Stimulated activated naive CD4-positive, alpha-beta T cell (primary cell): Measurements from ENCODE around the gene ZNF595.
"Not testable (repeated sequence)": the region's sequence is repeated elsewhere in the genome, so short reads cannot be mapped to it uniquely, and the experiment has no call there.

Experiments used
- DNase-seq, 6 experiments: peaks; one replicate each; lab custom pipeline; 2025; lab: John Stamatoyannopoulos, UW

ZNF595 gene

DNA sequence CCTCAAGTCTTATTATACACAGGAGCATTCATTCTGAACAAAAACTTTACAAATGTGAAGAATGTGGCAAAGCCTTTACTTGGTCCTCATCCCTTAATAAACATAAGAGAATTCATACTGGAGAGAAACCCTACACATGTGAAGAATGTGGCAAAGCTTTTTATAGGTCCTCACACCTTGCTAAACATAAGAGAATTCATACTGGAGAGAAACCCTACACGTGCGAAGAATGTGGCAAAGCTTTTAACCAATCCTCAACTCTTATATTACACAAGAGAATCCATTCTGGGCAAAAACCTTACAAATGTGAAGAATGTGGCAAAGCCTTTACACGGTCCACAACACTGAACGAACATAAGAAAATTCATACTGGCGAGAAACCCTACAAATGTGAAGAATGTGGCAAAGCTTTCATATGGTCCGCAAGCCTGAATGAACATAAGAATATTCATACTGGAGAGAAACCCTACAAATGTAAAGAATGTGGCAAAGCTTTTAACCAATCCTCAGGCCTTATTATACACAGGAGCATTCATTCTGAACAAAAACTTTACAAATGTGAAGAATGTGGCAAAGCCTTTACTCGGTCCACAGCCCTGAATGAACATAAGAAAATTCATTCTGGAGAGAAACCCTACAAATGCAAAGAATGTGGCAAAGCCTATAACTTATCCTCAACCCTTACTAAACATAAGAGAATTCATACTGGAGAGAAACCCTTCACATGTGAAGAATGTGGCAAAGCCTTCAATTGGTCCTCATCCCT lies 33.6 kb downstream of the ZNF595 start:
- not testable (repeated sequence) for DNase-seq

- no peak for DNase-seq
Observed at GRCh38 chr4:98386-98785, 45.3 kb downstream of the ZNF595 start.

DNA sequence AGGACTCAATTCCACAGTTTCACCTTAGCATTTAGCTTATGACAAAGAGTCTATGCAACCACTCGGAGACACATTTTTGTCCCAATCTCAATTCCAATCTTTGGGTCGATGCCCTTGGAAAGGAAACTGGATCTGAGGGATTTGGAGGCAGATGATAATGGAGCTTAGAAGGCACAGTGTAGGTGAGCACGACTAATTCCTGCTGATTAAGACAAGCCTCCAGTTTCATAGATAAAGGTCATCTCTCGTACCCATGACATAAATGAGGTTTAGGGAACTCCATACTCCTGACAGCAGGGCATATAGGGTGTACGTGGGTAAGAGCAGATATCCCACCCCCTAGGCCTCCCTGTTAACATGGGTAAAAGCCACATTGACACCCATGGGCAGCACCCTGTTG lies 46.7 kb downstream of the ZNF595 start:
- no peak for DNase-seq

DNA sequence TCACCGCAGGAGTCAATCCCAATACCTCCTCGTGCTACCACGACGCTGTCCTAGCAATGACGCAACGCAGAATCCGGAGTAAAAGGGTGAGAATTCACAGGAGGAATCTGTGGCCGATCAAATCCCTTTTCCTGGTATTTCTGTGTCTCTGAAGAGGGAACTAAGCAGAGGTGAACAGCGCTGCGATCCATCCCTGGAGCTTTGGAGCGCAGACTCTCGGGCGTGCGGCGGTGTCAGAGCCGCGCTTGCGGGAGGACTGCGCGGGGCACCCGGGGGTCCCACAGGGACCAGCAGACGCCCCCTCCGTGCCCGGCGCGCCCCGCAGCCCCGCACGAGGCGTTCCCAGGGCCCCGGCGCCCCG lies 53.9 kb downstream of the ZNF595 start:
- DNase-seq, result no peak

- DNase-seq, result no peak
Observed at GRCh38 chr4:107444-108429, 54.6 kb downstream of the ZNF595 start.

DNA sequence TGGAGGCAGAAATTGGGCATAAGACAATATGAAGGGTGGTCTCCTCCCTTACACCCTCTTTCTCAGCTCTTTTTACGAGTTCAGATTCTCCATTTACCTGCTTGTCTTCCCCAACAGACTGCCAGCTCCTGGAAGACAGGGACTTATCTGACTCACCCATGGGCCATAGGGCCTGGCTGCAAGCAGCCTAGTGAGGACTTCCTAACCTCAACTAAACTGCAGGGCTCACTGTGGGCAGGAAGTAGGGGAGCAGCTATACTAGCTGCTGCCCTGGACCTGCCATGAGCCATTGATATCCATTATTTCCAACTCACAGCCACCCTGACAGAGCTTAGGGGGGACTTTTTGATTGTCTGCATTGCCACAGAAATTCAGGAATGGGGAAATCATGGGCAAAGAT lies 59.6 kb downstream of the ZNF595 start:
- no peak for DNase-seq

DNA sequence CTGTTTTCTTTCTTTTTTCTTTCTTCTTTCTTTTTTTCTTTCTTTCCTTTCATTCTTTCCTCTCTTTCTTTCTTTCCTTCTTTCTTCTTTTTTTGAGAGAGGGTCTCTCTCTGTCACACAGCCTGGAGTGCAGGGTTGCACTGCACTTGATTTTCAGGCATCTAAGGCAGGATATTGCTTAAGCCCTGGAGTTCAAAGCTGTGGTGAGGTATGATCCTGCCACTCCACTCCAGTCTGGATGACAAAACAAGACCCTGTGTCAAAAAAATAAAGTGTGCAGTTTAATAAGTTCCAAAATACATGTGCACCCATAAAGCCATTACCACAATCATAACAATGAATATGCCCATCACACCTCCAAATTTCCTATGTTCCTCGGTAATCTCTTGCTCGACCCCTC lies 60.6 kb downstream of the ZNF595 start:
- no peak for DNase-seq

- no peak for DNase-seq
Observed at GRCh38 chr4:114149-114548, 61.0 kb downstream of the ZNF595 start.

GRCh38 chr4:116499-116898 lies 63.4 kb downstream of the ZNF595 start:
- DNase-seq, result no peak

DNA sequence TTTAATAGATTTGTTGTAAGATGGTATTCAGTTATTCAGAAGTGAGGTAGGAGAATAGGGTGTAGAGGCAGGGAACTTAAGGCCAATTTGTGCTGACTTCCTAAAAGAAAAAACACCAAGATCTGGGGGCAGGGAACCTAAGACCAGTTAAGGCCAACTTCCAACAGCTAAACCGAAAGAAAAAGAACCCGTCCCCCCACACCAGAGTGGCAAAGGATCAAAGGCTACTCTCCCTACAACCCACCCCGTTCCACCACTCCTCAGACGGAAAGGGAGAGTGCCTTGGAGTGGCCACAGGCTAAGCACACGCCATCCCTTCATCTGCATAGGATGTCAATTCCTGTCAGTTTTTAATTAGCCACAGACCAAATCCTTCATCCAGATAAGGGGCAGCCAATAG lies 67.5 kb downstream of the ZNF595 start:
- DNase-seq, result no peak

GRCh38 chr4:121408-122084 lies 68.4 kb downstream of the ZNF595 start:
- DNase-seq, result peak in 1 of 6 experiments; percentile 29

DNA sequence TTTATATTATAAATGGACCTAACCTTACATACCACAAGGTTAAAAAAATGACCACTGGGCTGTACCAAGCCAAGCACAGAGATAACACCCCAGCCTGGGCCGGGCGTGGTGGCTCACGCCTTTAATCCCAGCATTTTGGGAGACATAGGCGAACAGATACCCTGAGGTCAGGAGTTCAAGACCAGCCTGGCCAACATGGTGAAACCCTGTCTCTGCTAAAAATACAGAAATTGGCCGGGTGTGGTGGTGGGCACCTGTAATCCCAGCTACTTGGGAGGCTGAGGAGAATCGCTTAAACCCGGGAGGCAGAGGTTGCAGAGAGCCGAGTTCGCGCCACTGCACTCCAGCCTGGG lies 70.8 kb downstream of the ZNF595 start:
- not testable (repeated sequence) for DNase-seq

- peak; percentile 83 to 92 (median 90) for DNase-seq
Observed at GRCh38 chr4:124275-125081, 71.4 kb downstream of the ZNF595 start, which contains the start of gene ZNF718. Gene ZNF718 (plus strand): TSS chr4:124501. CDS start chr4:124671, 170 bp downstream.

DNA sequence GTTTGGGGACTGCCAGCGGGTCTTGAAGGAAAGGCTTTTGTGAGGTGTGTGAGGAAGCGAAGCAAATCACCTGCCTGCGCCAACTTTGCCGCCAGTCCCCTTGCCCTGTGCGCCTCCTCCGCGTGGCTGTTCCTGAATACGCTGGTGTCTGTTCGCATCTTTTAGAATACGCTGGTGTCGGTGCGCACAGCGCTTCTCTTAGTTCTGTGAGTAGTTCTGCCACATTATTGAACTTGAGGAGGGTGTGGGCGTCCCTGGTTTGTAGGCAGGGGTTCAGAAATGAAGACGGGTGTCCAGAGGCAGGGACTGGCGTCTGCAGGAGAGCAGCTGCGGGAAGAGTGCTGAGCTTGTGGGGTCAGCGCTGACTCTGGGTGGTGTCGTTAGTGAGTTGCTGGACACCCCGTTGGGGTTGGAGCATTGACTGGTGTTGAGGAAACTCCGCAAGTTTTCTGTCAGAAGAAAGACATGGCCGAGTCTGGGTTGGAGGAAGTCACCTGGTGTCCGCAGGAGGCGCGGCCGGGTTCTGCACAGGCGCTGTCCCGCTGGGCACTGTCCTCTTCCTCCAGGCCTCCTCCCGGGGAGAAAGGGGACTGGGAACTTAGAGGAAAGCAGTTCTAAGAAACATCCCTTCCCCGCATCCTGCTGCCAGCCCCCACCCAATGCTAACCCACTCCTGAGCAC lies 72.1 kb downstream of the ZNF595 start:
- DNase-seq, result peak in 3 of 6 experiments; percentile 21 to 40 (median 26)

DNA sequence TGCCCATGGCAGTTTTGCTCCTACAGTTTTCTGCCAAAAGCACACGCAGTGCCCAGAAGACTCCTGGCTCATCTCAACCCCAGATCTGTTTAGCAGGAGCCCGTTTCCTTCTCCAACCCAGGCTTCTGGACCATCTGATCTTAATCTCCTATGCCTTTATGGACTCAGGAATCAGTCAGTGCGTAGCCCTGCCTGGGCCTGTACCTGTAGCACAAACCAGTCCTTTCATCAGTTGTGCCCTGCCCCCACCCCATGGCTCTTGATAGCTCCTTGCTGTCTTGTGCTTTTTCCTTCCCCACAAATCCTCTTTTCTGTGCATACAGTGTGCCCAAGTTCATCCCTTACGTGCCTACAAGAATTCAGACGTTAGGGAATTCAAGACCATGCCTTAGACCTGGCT lies 72.7 kb downstream of the ZNF595 start:
- DNase-seq, result no peak

DNA sequence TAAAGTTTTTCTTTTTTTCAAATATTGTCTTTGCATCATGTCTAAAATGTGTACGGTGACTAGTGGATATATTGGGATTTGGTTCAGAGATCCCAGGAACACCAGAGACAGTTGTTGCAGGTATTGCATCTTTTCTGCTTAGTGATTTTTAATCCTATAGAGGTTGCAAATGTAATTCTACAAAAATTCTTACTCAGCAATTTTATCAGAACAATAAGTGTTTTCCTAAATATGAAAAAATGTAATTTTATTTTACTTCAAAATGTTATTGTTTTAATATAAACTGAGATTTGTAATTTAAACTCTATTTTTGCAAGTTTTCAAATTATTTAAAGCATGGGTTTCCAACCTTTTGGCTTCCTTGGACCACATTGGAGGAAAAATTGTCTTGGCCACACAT lies 79.4 kb downstream of the ZNF595 start:
- DNase-seq, result no peak
